GM12872 (cell line): ENCODE measurements around the gene DOP1B.

Source experiments
- TF ChIP-seq, protein P1 (sequence below): IDR thresholded peaks from 3 replicates; pipeline ENCODE4 v1.5.1; 2011; ENCODE audit warnings: low read depth, mild to moderate bottlenecking, low read length, moderate library complexity; ENCODE audit not compliant: insufficient read depth

DOP1B gene

DNA sequence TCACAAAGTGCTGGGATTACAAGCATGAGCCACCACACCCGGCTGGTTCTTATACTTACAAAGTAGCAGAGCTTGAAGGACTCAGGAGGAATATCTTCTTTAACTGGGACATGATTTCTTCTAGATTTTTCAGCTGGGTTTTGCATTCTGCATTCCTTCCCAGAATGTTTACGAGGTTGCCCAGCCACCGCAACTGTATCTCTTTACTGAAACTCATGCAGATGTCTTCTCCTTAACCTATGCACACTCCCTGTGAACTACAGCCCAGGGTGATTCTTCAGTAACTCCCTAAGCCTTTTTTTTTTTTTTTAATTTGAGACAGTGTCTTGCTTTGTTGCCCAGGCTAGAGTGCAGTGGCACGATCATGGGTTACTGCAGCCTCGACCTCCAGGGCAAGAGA, 8.7 kb upstream of the DOP1B start:
- TF ChIP-seq, protein P1, sequence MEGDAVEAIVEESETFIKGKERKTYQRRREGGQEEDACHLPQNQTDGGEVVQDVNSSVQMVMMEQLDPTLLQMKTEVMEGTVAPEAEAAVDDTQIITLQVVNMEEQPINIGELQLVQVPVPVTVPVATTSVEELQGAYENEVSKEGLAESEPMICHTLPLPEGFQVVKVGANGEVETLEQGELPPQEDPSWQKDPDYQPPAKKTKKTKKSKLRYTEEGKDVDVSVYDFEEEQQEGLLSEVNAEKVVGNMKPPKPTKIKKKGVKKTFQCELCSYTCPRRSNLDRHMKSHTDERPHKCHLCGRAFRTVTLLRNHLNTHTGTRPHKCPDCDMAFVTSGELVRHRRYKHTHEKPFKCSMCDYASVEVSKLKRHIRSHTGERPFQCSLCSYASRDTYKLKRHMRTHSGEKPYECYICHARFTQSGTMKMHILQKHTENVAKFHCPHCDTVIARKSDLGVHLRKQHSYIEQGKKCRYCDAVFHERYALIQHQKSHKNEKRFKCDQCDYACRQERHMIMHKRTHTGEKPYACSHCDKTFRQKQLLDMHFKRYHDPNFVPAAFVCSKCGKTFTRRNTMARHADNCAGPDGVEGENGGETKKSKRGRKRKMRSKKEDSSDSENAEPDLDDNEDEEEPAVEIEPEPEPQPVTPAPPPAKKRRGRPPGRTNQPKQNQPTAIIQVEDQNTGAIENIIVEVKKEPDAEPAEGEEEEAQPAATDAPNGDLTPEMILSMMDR, result no peak

DNA sequence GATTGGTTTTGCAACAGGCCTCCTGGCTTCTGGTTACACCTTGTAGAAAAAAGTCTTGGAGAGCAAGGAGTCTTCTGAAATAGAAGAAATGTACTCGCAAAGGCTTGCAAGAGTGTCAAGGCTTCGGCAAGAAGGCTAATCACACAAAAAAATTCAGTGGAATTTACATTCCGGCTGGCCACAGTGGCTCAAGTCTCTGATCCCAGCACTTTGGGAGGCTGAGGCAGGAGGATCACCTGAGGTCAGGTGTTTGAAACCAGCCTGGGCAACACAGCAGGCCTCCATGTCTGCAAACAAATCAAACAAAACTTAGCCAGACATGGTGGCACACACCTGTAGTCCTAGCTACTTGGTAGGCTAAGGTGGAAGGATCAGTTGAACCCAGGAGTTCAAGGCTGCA, 7.7 kb upstream of the DOP1B start:
- TF ChIP-seq, protein P1, result no peak

DNA sequence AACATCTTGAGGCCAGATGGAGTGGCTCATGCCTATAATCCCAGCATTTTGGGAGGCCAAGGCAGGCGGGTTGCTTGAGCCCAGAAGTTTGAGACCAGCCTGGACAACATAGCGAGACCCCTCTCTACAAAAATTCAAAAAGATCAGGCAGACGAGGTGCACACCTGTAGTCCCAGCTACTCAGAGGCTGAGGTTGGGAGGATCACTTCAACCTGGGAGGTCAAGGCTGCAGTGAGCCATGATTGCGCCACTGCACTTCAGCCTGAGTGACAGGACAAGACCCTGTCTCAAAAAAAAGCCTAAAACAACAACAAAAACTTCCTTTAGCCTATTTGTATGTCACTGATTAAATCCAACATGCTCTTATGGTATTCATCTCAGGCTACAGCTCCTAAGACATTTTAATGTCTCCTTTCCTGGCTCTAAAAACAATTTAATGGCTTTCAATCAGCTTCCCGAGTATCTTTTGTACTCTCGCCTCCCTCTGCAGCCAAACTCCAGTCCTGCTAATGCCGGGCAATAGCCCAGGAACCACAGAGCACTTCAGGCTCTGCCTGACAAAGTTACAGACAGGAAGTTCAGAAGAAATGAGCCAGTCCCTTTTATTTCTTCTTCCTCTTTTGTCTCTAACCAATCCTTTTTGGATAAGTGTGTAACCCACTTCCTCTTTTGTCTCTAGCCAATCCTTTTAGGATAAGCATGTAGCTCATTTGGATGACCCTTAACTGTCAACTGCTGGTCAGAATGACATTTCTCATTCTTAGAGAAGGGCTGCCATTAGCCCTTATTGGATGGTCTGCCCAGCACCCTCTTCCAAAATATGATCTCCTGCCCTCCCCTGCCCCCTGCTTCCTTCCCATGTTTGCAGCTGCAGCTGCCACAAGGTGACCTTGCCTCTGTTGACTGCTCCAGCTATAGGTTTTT, 6.6 kb upstream of the DOP1B start:
- TF ChIP-seq, protein P1, result no peak

DNA sequence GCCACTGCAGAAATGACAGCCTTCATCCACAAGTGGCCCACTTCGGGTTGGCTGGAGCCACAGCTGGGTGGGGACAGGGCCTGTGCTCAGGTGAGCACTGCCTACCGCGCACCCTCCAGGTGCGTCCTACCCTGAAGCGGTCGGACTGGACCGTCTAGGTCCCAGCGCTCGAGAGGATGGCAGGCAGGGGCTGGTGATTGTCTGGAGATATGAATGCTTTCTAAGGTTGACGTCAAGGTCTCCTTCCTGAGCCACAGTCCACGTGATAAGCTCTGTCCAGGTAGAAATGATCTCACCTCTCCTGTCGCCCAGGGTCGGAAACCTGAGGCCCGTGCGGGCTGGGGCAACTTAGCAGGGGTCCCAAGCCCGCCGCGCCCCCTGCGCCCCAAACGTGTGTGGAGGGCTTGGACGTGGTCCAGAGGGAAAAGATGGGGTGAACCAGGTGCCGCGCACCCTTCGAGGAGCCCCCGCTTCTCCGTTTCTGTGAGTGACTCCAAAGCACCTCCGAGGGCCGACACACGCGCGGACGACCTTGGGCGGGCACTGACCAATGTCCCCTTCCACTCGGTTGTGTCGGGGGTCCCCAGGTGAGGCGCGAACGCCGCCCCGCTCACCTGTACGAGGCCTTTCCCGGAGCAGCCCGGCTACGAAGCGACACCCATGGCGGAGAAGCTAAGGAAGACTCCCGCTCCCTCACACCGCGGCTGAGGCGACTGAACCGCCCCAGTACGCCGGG, 853 bp upstream of the DOP1B start:
- TF ChIP-seq, protein P1, result no peak

DNA sequence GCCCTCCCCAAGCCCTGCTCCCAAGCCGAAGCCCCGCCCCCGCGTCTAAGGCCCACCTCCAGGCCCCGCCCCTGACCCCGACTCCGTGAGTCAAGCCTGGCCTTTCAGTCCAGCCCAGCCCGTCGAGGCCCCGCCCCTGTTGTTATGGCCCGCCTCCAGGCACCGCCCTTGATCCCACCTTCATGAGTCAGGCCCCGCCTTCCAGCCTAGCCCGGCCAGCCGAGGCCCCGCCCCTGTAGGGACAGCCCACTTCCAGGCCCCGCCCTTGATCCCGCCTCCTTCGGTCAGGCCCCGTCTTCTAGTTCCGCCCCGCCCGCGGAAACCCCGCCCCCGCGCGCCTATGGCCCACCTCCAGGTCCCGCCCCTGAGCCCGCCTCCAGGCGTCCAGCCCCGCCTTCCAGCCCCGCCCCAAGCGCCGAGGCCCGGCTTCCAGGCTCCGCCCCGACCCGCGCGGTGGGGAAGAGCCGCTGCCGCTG, 247 bp upstream of the DOP1B start:
- TF ChIP-seq, protein P1, result no peak

DNA sequence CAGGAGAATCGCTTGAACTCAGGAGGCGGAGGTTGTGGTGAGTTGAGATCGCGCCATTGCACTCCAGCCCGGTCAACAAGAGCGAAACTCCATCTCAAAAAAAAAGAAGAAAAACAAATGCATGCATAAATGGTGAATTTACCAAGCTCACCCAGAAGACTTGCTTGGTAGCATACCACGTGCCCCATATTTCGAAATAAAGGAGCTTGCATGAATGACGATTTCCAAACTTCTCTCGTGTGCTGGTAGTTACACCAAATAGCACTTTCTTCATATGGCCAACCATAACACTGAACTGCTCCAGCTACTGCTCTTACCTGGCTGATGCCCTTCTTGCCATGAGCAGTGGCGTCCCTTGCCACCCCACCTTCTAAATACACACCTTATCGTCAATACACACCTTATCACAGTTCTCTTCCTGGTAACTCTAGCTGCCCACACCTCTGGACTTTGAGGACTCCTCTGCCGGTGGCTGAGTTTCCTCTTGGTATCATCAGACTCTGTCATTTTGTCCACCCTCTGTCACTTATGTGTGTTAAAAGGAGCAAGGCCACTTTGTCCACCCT, 2.8 kb downstream of the DOP1B start:
- TF ChIP-seq, protein P1, result no peak

DNA sequence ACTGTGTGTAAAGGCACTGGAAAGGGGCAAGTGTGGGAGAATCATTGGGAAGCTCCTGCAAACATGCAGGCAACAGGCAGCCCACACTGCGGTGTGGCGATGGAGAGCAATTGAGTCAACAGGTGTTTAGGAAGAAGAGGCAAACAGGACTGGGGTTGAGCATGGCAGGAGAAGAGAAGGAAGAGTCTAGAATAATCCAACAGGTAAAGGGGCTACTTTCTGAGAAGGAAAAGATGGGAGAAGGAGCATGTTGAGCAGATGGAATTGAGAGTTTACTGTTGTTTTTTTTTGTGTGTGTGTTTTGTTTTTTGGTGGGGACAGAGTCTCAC, 4.2 kb downstream of the DOP1B start:
- TF ChIP-seq, protein P1, result no peak
